Adrenal gland (tissue), 12 donors: Measurements from ENCODE around the gene TNFRSF17. TPM values are rescaled to one million over a fixed set of nuclear protein-coding genes. Genes with fewer than 3 reads are reported as not detected.

Source experiments
- DNase-seq, 7 donors: peaks; one replicate each; pipeline ENCODE4 v3.0.0-alpha.2; 2019 to 2020
- H3K27ac ChIP-seq, 5 donors: fragments of 200-600 bp; sonication (generic) in 4 of 5; 1 replicate in 3 of 5; 2 replicates in 2 of 5; pipeline versions ENCODE4 v1.5.1 to v1.8.0; 2016 to 2020; ENCODE audit warnings: mild to moderate bottlenecking in 1 of 5
- H3K27me3 ChIP-seq: fragments of 200-600 bp; 2 replicates; pipeline ENCODE4 v1.8.0; 2021
- H3K36me3 ChIP-seq, 2 donors: fragments of 200-600 bp; replicated peaks in 1 of 2; 1 replicate in 1 of 2; 2 replicates in 1 of 2; pipeline versions ENCODE4 v1.5.1 to v1.8.0; 2018 to 2022
- H3K4me1 ChIP-seq, 2 donors: fragments of 200-600 bp; replicated peaks in 1 of 2; 1 replicate in 1 of 2; 2 replicates in 1 of 2; pipeline versions ENCODE4 v1.5.1 to v1.8.0; 2018 to 2021
- H3K4me3 ChIP-seq, 4 donors: fragments of 200-600 bp; sonication (generic) in 3 of 4; one replicate each; pipeline ENCODE4 v1.5.1; 2016 to 2018
- H3K9me3 ChIP-seq, 3 donors: fragments of 200-600 bp; sonication (generic) in 1 of 3; replicated peaks in 1 of 3; 1 replicate in 2 of 3; 2 replicates in 1 of 3; pipeline versions ENCODE4 v1.5.1 to v1.8.0; 2016 to 2021
- CTCF ChIP-seq, 6 experiments: fragments of 450-650 bp in 4 of 6; fragments of 200-600 bp in 2 of 6; sonication (generic) in 1 of 6; IDR thresholded peaks; 1 replicate in 5 of 6; 2 replicates in 1 of 6; pipeline versions ENCODE4 v1.5.1 to v1.8.0; 2016 to 2021; ENCODE audit warnings: antibody characterized with exemption in 6 of 6, mild to moderate bottlenecking in 2 of 6, moderate library complexity in 1 of 6
- POLR2A ChIP-seq, 2 donors: fragments of 450-650 bp; IDR thresholded peaks; one replicate each; pipeline ENCODE4 v1.6.1; 2017; ENCODE audit warnings: antibody characterized with exemption in 2 of 2, mild to moderate bottlenecking in 2 of 2, moderate library complexity in 1 of 2
- WGBS, 4 donors: extraction: QIAGEN DNeasy Blood & Tissue Kit in 2 of 4; methylation state at CpG; one replicate each; pipeline versions ENCODE4 v1.1.5 to v1.1.7; 2013 to 2017; 5-methylcytosine and 5-hydroxymethylcytosine counted together
- intact Hi-C, 2 donors: fragments of 100-400 bp; cut with DNase I; formaldehyde crosslinking; loops; one replicate each; pipeline versions ENCODE4 v1.14.1 to v1.15.0; 2022 to 2023
- polyA plus RNA-seq, 3 donors: library from polyadenylated mRNA; stranded (reverse); fragments of 200-250 nt in 2 of 3; fragments of 350-450 nt in 1 of 3; fragmentation: Illumina TruSeq in 1 of 3; extraction: RNeasy Lipid Tissue Mini Kit (QIAGEN cat#74804) in 1 of 3; gene quantifications; one replicate each; pipeline ENCODE4 v1.2.3, GENCODE V29; 2013 to 2014
- small RNA-seq, 2 donors: library from RNA; depleted of rRNA; stranded (forward); fragments of <200 nt; gene quantifications; one replicate each; pipeline ENCODE3, GENCODE V24; 2016
- total RNA-seq, 9 donors: library from RNA; depleted of rRNA in 4 of 9; stranded (reverse); fragments of >200 nt in 4 of 9; fragments of 120-200 nt in 1 of 9; fragmentation: NEBNext Ultra II Directional in 1 of 9; extraction: Animal tissue kit (Norgen Biotek cat#: 25700) in 1 of 9; gene quantifications; one replicate each; pipeline versions ENCODE4 v1.1.0 to v1.2.4, GENCODE V29; 2013 to 2023
- donor health status: healthy with polysubstance abuse.
- donor health status: Bipolar disorder and iron deficiency.
- donor health status: DM: yes; HTN: yes; CAD: no.
- donor health status: DM: no; HTN: no; CAD: no.
- donor health status: DM: no; HTN: no; CAD: no.
- donor health status: DM: yes; HTN: yes; CAD: no.

TNFRSF17 gene
- total and polyA plus RNA-seq, 12 donors: 0.13 to 0.84 TPM; not detected in 10

DNA sequence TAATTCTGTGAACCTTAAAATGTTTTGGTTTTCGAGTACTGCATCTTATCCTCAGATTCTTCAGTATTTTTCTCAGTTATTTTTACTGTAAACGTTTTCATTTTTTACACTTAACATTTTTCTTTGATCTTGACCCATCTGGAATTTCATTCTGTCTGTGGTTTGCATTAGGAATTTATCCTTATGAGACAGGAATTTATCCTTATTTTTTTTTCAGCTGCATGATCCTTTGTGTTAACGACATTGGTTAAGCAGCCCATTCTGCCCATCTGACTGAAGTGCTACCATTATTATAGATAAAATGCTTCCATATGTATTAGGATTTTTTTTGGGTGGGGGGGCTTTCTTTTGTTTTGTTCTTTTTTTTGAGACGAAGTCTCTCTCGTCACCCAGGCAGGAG is 52.5 kb downstream of the TNFRSF17 start:
- Histone ChIP-seq H3K27ac (no peak overlapping the region), H3K36me3 (no peaks in the 10 kb centered on the region), H3K9me3 (no peaks in the 10 kb centered on the region), H3K4me1 (peaks cover 0 to 5% of the 10 kb centered on the region in 2 donors), H3K27me3 (no peaks in the 10 kb centered on the region), H3K4me3 (no peak overlapping the region)
- 78 to 85% (median 80%) methylated on average over 5 of the region's 5 CpGs for WGBS, 4 donors
- DNase-seq: no peak
- intact Hi-C loops: no loop called here
- TF ChIP-seq CTCF (IDR thresholded peaks at IDR 0.05) (no peak), POLR2A (IDR thresholded peaks at IDR 0.05) (no peak)

Small RNA genes within 50 kb of the gene (small RNA-seq; reads per million reads assigned to genes)
- gene AC007216.5 (0 reads per million in 2 donors), gene UBL5P4 (0 reads per million in 2 donors)

Other genes starting within 250 kb of the TNFRSF17 start
- gene TXNDC11, start 222.4 kb upstream of the TNFRSF17 start, total RNA-seq: 10 to 100 TPM; 33.5 to 68.4 (median 46.6) TPM
- gene TXNDC11, start 222.4 kb upstream of the TNFRSF17 start, polyA plus RNA-seq: 10 to 100 TPM; 51.2 to 78.1 (median 57.4) TPM
- gene ZC3H7A, start 168.0 kb upstream of the TNFRSF17 start, total RNA-seq: 10 to 100 TPM; 32.1 to 61.3 (median 44.6) TPM
- gene ZC3H7A, start 168.0 kb upstream of the TNFRSF17 start, polyA plus RNA-seq: 10 to 100 TPM; 31.1 to 83.9 (median 35.9) TPM
- gene RSL1D1, start 113.7 kb upstream of the TNFRSF17 start, total RNA-seq: 100 to 1,000 TPM in 8 of 9 donors, 10 to 100 TPM in 1; 90.6 to 511 (median 132) TPM
- gene RSL1D1, start 113.7 kb upstream of the TNFRSF17 start, polyA plus RNA-seq: 100 to 1,000 TPM in 1 of 3 donors, 10 to 100 TPM in 2; 40.1 to 364 (median 43.1) TPM
- 100 to 1,000 TPM in 5 of 9 donors, 10 to 100 TPM in 4; 55.2 to 188 (median 113) TPM for gene GSPT1, start 49.3 kb upstream of the TNFRSF17 start, total RNA-seq
- 100 to 1,000 TPM in 1 of 3 donors, 10 to 100 TPM in 2; 21.1 to 246 (median 23.3) TPM for gene GSPT1, start 49.3 kb upstream of the TNFRSF17 start, polyA plus RNA-seq
- gene NPIPB2, start 23.2 kb upstream of the TNFRSF17 start, total RNA-seq: 1 to 10 TPM; 1.6 to 7.4 (median 4.1) TPM
- 10 to 100 TPM in 2 of 3 donors, 1 to 10 TPM in 1; 4.6 to 21.2 (median 10.0) TPM for gene NPIPB2, start 23.2 kb upstream of the TNFRSF17 start, polyA plus RNA-seq
- gene SNX29, start 11.5 kb downstream of the TNFRSF17 start, total RNA-seq: 10 to 100 TPM in 8 of 9 donors, 1 to 10 TPM in 1; 9.4 to 33.7 (median 18.5) TPM
- gene SNX29, start 11.5 kb downstream of the TNFRSF17 start, polyA plus RNA-seq: 1 to 10 TPM; 2.2 to 7.4 (median 4.7) TPM